Loucy (cell line): ENCODE results near the gene FGFBP3.

Source experiments
- H2AFZ ChIP-seq: fragments of 200-600 bp; sonication (generic); 2 replicates; pipeline ENCODE4 v1.6.0; 2016; ENCODE audit warnings: antibody characterized with exemption, mild to moderate bottlenecking, low read length, moderate library complexity
- H3F3A ChIP-seq: fragments of 200-600 bp; 2 replicates; pipeline ENCODE4 v1.6.0; 2016; ENCODE audit warnings: antibody characterized with exemption, low read depth, mild to moderate bottlenecking
- H3K27me3 ChIP-seq: fragments of 200-600 bp; sonication (generic); 2 replicates; pipeline ENCODE4 v1.6.1; 2014; ENCODE audit warnings: low read length, mild to moderate bottlenecking; ENCODE audit not compliant: insufficient read depth, poor library complexity, severe bottlenecking
- H3K36me3 ChIP-seq: fragments of 200-600 bp; sonication (generic); 2 replicates; pipeline ENCODE4 v1.6.1; 2016; ENCODE audit warnings: low read length; ENCODE audit not compliant: insufficient read depth
- H3K4me1 ChIP-seq: fragments of 200-600 bp; sonication (generic); 2 replicates; pipeline ENCODE4 v1.5.1; 2014; ENCODE audit warnings: low read length, mild to moderate bottlenecking; ENCODE audit not compliant: insufficient read depth, poor library complexity, severe bottlenecking
- H3K4me2 ChIP-seq: fragments of 200-600 bp; sonication (generic); 2 replicates; pipeline ENCODE4 v1.6.0; 2014; ENCODE audit warnings: antibody characterized with exemption, low read length, low read depth, mild to moderate bottlenecking; ENCODE audit not compliant: poor library complexity, severe bottlenecking
- H3K4me3 ChIP-seq: fragments of 200-600 bp; sonication (generic); 2 replicates; pipeline ENCODE4 v1.5.1; 2014; ENCODE audit warnings: low read length, mild to moderate bottlenecking, mixed read lengths; ENCODE audit not compliant: poor library complexity, severe bottlenecking
- H3K79me2 ChIP-seq: fragments of 200-600 bp; sonication (generic); 2 replicates; pipeline ENCODE4 v1.6.1; 2014; ENCODE audit warnings: low read length; ENCODE audit not compliant: insufficient read depth
- H3K9ac ChIP-seq: fragments of 200-600 bp; sonication (generic); 2 replicates; pipeline ENCODE4 v1.6.0; 2014; ENCODE audit warnings: mild to moderate bottlenecking, low read depth, low read length, moderate library complexity; ENCODE audit not compliant: poor library complexity, severe bottlenecking
- H3K9me2 ChIP-seq: fragments of 200-600 bp; sonication (generic); replicated peaks from 2 replicates; pipeline ENCODE4 v1.6.1; 2016; ENCODE audit warnings: low read depth, low read length, mixed read lengths
- H3K9me3 ChIP-seq: fragments of 200-600 bp; sonication (generic); 2 replicates; pipeline ENCODE4 v1.6.1; 2014; ENCODE audit warnings: mild to moderate bottlenecking, antibody characterized with exemption, low read length, low read depth; ENCODE audit not compliant: insufficient read depth
- H4K20me1 ChIP-seq: fragments of 200-600 bp; sonication (generic); 2 replicates; pipeline ENCODE4 v1.6.0; 2014; ENCODE audit warnings: antibody characterized with exemption, low read length, mild to moderate bottlenecking; ENCODE audit not compliant: insufficient read depth, poor library complexity, severe bottlenecking
- CTCF ChIP-seq: fragments of 200-600 bp; sonication (generic); conservative IDR thresholded peaks from 2 replicates; pipeline ENCODE4 v1.5.1; 2014; ENCODE audit warnings: mild to moderate bottlenecking, antibody characterized with exemption, low read length
- EZH2phosphoT487 ChIP-seq: fragments of 200-600 bp; IDR thresholded peaks from 2 replicates; pipeline ENCODE4 v1.6.1; 2018; ENCODE audit warnings: antibody characterized with exemption, mild to moderate bottlenecking, moderate library complexity, borderline replicate concordance

FGFBP3 gene

GRCh38 chr10:91953600-91954160 lies 44.4 kb upstream of the FGFBP3 start:
- no peak overlapping the region for H3K4me3 ChIP-seq
- no peaks in the 10 kb centered on the region for H3K27me3 ChIP-seq
- no peaks in the 10 kb centered on the region for H3K9me2 ChIP-seq
- H4K20me1 ChIP-seq = no peaks in the 10 kb centered on the region
- no peaks in the 10 kb centered on the region for H3K4me1 ChIP-seq
- H3K79me2 ChIP-seq = no peaks in the 10 kb centered on the region
- no peak overlapping the region for H3K9ac ChIP-seq
- peaks cover 89% of the 10 kb centered on the region for H3K36me3 ChIP-seq
- no peaks in the 10 kb centered on the region for H3F3A ChIP-seq
- H3K9me3 ChIP-seq = no peaks in the 10 kb centered on the region
- H3K4me2 ChIP-seq = no peak overlapping the region
- H2AFZ ChIP-seq = no peak overlapping the region
- no peak for TF ChIP-seq CTCF
- TF ChIP-seq EZH2phosphoT487 = no peak

- H3K9me3 ChIP-seq = no peaks in the 10 kb centered on the region
- H3K27me3 ChIP-seq = no peaks in the 10 kb centered on the region
- H3F3A ChIP-seq = no peaks in the 10 kb centered on the region
- no peaks in the 10 kb centered on the region for H3K9me2 ChIP-seq
- H3K9ac ChIP-seq = no peak overlapping the region
- H3K4me2 ChIP-seq = no peak overlapping the region
- H3K36me3 ChIP-seq = peaks cover 64% of the 10 kb centered on the region; the same call in 1 of the 2 replicates
- H3K4me3 ChIP-seq = no peak overlapping the region
- H2AFZ ChIP-seq = no peak overlapping the region
- H3K79me2 ChIP-seq = peaks cover 22% of the 10 kb centered on the region
- H3K4me1 ChIP-seq = no peaks in the 10 kb centered on the region
- H4K20me1 ChIP-seq = no peaks in the 10 kb centered on the region
- TF ChIP-seq EZH2phosphoT487 (no peak), CTCF (no peak)
These were observed 35.8 kb upstream of the FGFBP3 start for GRCh38 chr10:91944880-91945630.

GRCh38 chr10:91941426-91941825 lies 32.1 kb upstream of the FGFBP3 start:
- TF ChIP-seq EZH2phosphoT487 (no peak), CTCF (no peak)

More at GRCh38 chr10:91941426-91941825, 32.1 kb upstream of the FGFBP3 start:
- no peak overlapping the region for H3K9ac ChIP-seq
- H3K9me3 ChIP-seq = no peaks in the 10 kb centered on the region
- H3F3A ChIP-seq = no peaks in the 10 kb centered on the region
- H4K20me1 ChIP-seq = peaks cover 15% of the 10 kb centered on the region
- H2AFZ ChIP-seq = no peak overlapping the region
- peaks cover 72% of the 10 kb centered on the region; the same call in 1 of the 2 replicates for H3K36me3 ChIP-seq
- no peaks in the 10 kb centered on the region for H3K4me1 ChIP-seq
- no peak overlapping the region for H3K4me3 ChIP-seq
- H3K27me3 ChIP-seq = no peaks in the 10 kb centered on the region
- H3K79me2 ChIP-seq = peaks cover 56% of the 10 kb centered on the region
- H3K4me2 ChIP-seq = no peak overlapping the region
- H3K9me2 ChIP-seq = no peaks in the 10 kb centered on the region
